NK-92 (cell line): Measurements from ENCODE around the gene C10orf90.

Experiments
- DNase-seq: peaks from one replicate; lab custom pipeline; 2025; ENCODE audit not compliant: unreplicated experiment; lab: John Stamatoyannopoulos, UW

Gene C10orf90

GRCh38 chr10:126670056-126670894 lies at the start of gene C10orf90:
Gene C10orf90, minus strand, starts transcription at chr10:126670693. Its CDS starts 213 bp downstream, at chr10:126670480.
- no peak for DNase-seq

GRCh38 chr10:126716366-126716765 lies 45.9 kb upstream of the C10orf90 start:
- DNase-seq = no peak

- no peak for DNase-seq
These were observed 43.1 kb upstream of the C10orf90 start for GRCh38 chr10:126713594-126713993.

- no peak for DNase-seq
These were observed 42.2 kb upstream of the C10orf90 start for GRCh38 chr10:126712681-126713080.

- DNase-seq = no peak
These were observed 35.6 kb upstream of the C10orf90 start for GRCh38 chr10:126705951-126706565.

GRCh38 chr10:126705131-126705530 lies 34.6 kb upstream of the C10orf90 start:
- no peak for DNase-seq

- DNase-seq = no peak
These were observed 34.2 kb upstream of the C10orf90 start for GRCh38 chr10:126704649-126705048.

GRCh38 chr10:126702181-126702580 lies 31.7 kb upstream of the C10orf90 start:
- DNase-seq = no peak

- no peak for DNase-seq
These were observed 31.0 kb upstream of the C10orf90 start for GRCh38 chr10:126701526-126701925.

GRCh38 chr10:126696684-126697083 lies 26.2 kb upstream of the C10orf90 start:
- DNase-seq = no peak

- DNase-seq = no peak
These were observed 21.0 kb upstream of the C10orf90 start for GRCh38 chr10:126691456-126691855.

- no peak for DNase-seq
These were observed 20.0 kb upstream of the C10orf90 start for GRCh38 chr10:126690534-126690933.

- no peak for DNase-seq
These were observed 19.0 kb upstream of the C10orf90 start for GRCh38 chr10:126689461-126689994.

- no peak for DNase-seq
These were observed 16.7 kb upstream of the C10orf90 start for GRCh38 chr10:126687121-126687606.

- DNase-seq = no peak
These were observed 16.2 kb upstream of the C10orf90 start for GRCh38 chr10:126686719-126687118.

GRCh38 chr10:126686268-126686667 lies 15.8 kb upstream of the C10orf90 start:
- DNase-seq = no peak

- no peak for DNase-seq
These were observed 15.3 kb upstream of the C10orf90 start for GRCh38 chr10:126685756-126686155.

- no peak for DNase-seq
These were observed 13.8 kb upstream of the C10orf90 start for GRCh38 chr10:126684171-126684745.

- DNase-seq = no peak
These were observed 13.0 kb upstream of the C10orf90 start for GRCh38 chr10:126683466-126683865.

- DNase-seq = no peak
These were observed 5.4 kb upstream of the C10orf90 start for GRCh38 chr10:126675656-126676438.
